Activated CD8-positive, alpha-beta memory T cell treated with anti-CD3 and anti-CD28 coated beads, Interleukin-2, amount 50 U/mL, for 4 hours (primary cell): ENCODE measurements around the gene BMP15.

ENCODE experiments used
- DNase-seq: peaks from one replicate; pipeline ENCODE4 v3.0.0-alpha.2; 2020

The BMP15 gene

DNA sequence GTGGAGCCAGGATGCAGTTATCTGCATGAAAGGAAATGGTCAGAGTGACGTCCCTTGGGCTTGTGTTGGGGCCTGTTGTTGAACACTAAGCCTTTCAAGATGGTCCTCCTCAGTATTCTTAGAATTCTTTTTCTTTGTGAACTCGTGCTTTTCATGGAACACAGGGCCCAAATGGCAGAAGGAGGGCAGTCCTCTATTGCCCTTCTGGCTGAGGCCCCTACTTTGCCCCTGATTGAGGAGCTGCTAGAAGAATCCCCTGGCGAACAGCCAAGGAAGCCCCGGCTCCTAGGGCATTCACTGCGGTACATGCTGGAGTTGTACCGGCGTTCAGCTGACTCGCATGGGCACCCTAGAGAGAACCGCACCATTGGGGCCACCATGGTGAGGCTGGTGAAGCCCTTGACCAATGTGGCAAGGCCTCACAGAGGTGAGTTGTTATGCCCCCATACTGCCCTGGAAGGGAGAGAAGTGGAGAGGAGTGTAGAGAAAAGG, at the start of gene BMP15:
Gene BMP15, plus strand, starts transcription at position 51 of the 492 bp plus-strand sequence. Its CDS starts 49 bp downstream, at position 100.
- no peak for DNase-seq

DNA sequence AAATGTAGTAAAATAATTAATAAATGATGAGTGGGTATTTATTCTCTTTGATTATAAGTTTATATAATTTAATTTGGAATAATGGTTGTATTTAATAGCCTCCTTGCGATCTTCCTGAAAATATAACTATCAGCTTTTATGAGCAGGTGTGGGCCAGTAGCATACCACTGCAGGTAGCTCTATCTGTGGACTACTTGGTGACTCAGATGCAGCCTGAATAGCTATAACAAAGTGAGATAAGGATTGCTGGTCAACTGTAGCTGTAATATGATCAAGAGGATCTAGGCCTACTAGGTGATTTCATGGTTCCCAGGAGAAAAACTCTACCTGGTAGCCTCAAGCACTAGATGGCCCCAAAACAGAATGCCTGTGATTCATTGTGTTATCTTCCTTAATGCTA, 47.1 kb upstream of the BMP15 start:
- no peak for DNase-seq

DNA sequence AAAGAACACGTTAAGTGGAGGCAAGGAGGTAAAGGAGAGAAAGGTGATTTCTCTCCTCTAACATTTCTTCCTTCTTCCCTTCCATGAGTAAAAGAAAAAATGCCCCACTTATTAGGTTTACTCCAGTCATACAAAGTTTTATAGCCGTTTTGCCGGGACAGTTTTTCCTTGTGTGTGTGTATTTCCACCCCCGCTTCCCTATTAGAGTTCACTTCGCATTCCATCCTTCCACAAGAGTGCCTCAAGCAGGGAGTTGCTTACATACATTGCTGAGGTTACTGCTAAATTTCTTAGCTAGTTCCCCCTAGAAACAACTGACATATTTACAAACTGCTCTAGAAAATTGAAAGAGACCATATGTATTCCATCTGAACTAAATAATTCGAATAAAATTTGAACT, 45.2 kb upstream of the BMP15 start:
- no peak for DNase-seq

DNA sequence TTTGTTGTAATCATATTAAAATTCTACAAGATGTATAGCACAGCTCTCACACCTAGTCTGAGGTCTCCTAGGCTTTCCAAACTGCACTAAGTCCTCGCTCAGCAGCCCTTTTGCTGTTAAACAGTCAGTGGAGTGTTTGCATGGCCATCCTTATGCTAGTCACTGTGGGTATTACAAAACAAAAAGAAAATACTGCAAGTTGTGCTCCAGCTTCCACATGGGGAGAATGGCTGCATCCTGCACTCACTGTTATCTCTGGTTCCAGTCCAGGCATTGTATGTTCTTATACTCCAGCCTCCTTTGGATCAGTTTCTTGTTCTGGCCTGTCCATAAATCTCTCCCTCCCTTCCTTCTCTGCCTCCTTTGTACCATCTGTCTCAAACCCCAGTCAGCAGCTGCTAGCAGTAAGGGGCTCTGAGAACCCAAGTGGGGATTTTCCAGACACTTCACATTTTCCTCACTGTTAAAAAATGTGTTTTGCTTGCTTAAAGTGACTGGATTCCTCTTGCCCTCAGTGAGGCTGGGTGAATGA, 38.5 kb upstream of the BMP15 start:
- DNase-seq = no peak

DNA sequence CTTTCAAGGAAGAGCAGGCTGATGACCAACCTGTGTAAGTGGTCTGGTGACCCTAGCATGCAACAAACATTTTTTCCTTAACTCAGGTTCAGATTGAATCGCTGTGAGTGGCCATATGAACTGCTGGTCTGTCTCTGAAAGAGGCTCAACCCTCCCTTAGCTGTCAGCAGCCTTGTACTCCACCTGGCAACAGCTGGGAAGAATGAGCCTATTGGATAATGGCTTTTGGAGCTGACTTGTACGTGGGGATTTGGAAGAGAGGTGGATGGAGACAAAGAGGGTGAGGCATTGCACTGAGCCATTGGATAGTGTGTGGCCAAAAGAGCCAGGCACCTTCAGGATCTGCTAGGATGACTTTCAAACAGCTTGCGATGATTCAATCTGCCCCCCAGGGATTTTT, 35.7 kb upstream of the BMP15 start:
- no peak for DNase-seq

DNA sequence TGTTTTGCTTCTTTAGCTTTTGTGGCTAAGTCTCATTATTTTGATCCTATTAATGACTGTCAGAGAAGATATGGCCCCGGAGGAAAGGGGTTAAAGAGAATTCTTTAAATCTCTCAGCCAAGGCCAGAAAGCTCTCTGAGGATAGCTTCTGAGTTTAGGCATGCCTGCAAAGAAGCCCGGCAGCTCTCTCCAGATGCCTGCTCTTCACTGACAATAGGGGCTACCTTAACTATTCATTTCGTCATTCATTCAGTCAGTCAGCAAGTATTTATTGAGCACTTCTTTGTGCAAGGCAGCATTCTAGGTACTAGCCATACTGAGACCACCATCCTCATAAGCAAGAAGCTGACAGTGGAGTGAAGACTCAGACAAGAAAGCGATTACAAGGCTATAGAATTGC, 34.0 kb upstream of the BMP15 start:
- DNase-seq = no peak

DNA sequence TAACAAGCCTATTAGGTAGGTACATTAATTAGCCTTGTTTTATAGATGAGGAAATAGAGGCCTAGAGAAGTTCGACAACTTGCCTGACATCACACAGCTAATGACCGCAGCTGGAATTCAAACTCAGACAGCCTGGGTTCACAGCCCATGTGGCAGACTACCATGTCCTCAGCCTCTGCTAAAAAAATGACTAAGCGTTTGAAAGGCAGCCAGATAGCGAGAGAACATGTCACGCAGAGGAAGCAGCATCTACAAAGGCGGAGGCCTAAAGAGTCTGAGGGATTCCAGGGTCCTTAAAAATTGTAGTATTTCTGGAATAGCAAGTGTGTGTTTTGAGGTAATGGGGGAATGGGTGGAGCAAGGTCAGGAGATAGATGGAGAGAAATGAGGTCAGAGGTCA, 33.2 kb upstream of the BMP15 start:
- DNase-seq = no peak

DNA sequence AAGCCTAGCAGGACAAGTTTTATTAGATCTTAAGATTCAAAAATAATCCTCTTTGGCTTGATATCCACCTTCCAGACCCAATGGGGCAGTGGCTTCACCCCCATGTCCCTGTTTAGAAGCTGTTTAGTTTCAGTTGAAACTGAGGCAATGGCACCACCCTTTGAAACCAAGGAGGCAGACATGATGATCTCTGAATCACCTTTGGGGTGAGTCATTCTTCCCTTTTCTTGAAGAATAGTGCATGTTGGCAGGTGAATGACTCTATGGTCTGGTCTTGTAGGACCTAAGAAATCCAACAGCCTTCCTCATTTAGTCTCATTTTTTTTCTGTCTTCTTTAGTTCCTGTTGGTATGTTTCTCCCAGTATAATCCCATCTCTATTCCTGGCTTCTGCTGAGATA, 29.5 kb upstream of the BMP15 start:
- no peak for DNase-seq

DNA sequence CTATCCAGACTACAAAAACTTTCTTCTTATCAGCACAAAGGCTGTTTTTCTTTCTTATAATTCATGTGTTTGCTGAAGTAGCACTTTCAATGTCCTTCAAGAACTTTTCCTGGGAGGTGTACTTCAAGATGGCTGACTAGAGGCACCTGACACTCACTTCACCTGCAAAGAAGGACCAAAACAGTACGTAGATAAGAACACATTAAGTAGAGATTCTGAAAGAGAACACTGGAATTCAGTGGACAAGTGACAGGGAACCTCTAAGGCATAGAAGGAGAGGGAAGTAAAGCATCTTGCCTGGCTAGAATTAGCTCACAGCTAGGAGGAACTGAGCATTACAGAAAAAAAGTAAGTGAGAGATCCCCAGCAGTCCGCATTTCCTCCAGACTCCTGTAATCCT, 21.7 kb upstream of the BMP15 start:
- DNase-seq = no peak

DNA sequence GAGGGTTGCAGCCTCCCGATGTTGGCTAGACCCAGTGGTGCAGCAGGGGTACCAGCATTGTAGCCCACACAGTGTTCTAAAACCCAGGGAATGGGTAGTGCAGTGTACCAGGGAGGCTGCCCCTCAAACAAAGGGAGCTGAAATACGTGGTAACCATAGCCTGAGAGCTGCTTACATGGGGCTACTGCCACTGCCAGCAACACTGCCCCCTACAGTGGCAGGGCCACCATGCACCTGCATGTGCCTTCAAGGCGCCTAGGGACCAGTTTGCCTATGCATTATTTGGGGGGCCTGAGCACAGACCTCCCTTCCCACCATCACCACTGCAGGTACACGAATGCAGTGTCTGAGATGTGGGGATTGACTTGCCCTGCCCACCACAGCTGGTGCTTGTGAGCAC, 21.0 kb upstream of the BMP15 start:
- no peak for DNase-seq

DNA sequence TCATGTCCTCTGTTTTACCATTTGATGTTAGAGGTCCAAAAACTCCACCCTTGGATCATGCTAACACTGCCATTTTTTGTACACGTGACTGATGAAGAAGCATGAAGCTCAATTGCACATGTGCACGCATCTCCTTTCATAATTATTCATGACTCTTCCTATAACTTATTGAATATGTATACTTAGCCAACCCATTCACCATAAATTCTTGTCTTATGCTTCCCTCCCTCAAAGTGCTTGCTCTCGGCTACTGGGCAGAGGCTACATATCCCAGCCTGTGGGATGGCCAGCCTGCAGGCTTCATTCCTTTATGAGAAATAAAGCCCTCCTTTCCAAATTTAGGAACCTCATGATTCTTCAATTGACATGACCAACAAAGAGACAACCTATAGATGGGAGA, 17.5 kb upstream of the BMP15 start:
- DNase-seq = no peak

DNA sequence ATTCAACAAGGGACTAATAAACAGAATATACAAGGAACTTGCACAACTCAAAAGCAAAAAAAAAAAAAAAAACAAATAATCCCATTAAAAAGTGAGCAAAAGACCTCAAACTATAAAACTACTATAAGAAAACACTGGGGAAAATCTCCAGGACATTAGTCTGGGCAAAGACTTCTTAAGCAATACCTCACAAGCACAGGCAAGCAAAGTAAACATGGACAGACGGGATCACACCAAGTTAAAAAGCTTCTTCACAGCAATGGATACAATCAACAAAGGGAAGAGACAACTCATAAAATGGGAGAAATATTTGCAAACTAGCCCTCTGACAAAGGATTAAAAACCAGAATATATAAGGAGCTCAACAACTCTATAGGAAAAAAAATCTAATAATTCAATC, 17.1 kb upstream of the BMP15 start:
- DNase-seq = no peak

DNA sequence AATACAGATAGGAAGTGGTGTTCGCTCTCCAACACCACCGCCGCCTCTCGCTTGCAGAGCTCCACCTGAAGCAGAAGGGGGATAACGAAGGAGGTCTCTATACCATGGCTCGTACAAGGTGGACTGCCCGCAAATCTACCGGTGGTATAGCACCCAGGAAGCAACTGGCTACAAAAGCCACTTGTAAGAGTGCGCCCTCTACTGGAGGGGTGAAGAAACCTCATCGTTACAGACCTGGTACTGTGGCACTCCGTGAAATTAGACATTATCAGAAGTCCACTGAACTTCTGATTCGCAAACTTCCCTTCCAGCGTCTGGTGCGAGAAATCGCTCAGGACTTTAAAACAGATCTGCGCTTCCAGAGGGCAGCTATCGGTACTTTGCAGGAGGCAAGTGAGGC, 5.2 kb upstream of the BMP15 start:
- DNase-seq = no peak

DNA sequence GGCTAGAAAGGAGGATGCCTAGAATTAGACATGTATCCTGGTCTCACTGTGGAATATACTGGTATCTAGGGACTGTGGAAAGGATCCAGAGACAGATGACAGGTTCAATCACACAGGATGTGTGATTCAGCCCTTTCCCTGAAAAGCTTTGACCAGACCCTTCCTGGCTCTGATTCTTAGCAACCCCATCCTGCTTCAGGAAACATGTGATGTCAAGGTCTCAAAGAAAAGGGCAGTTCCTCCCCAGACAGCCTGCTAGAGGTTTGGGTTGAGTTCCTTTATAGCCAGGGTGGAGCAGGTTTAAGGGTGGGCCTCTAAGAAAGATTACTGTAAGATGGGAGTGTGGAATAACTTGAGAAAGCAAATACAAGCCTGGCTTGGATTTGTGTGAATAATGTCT, 3.0 kb downstream of the BMP15 start:
- no peak for DNase-seq

DNA sequence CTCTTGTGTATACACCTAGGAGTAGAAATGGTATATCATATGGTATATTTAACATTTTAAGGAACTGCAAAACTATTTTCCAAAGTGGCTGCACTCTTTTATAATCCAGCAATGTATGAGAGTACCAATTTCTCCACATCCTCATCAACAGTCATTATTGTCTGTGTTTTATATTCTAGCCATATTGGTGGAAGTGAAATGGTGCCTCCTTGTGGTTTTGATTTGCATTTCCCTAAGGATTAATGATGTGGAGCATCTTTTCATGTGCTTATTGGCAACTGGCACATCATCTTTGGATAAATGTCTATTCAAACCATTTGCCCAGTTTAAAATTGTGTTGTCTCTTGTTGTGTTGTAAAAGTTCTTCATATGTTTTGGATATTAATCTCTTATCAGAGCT, 9.6 kb downstream of the BMP15 start:
- DNase-seq = no peak

DNA sequence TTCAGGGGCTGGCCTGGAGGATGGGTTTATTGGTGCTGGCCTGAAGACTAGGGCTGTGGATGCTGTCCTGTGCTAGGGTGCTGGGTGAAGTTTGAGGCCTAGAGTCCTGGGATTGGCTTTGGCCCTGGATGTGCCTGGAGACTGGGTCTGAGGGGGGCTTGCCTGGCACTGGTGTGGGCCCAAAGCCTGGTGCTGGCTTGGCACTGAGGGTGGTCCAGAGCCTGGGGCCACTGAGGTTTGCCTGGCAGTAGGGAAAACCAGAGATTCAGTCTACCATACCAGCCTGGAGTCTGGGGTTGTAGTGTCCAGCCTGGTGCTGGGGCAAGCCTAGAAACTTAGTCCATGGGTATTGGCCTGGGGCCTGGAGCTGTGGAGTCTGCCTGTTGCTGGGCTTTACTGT, 16.6 kb downstream of the BMP15 start:
- no peak for DNase-seq

DNA sequence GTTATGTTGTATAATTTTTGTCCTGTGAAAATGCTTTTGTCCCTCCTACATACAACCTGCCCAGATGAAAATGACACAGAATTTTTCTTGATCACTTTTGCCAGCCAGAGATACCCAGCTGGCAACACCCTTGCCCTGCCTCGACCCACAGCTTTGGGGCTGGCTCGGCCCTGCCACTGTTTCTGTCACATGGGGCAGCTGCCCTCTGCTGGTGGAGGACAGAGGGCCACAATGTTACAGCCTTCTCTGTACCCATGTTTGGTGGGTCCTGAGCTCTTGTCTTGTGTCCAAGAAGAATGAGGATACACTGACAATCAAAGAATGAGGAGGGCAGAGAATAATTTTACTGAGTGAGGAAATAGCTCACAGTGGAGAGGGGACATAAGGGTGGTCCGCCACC, 31.1 kb downstream of the BMP15 start:
- DNase-seq = no peak

DNA sequence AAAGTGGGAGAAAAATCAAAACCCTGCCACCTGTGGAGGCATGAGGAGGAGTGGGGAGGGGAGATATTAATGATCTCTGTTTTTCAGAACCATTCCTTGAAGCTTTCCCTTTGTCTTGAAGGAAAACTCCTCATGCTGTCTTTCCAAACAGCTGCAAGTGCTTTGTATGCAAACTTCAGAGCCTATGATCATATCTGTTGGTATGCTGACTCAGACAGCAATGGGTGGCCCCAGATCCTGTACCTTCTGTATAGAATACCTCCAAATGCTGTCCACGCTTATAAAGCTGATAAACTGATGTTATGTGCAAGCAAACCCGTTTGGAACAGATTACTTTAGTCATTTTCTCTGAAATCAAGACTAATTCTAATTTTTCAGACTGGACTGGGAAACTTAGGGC, 31.9 kb downstream of the BMP15 start:
- DNase-seq = no peak

DNA sequence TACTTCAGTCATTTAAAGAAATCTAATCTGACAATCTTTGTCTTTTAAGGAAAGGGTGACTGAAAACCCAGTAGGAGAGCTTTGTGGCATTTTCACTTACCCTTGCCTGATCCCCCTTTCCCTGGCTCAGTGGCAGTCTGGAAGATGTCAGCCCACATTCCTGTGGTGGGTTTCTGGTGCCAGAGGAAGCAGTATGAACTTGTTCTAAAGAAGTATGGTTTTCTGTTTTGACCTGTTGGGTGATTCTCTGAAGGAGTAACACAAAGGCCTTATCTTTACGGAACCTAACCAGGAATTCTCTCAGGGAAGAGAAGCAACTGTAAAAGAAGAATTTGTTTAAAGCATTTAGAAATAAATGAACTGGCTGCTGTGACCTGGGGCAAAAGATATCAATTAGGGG, 41.9 kb downstream of the BMP15 start:
- no peak for DNase-seq

DNA sequence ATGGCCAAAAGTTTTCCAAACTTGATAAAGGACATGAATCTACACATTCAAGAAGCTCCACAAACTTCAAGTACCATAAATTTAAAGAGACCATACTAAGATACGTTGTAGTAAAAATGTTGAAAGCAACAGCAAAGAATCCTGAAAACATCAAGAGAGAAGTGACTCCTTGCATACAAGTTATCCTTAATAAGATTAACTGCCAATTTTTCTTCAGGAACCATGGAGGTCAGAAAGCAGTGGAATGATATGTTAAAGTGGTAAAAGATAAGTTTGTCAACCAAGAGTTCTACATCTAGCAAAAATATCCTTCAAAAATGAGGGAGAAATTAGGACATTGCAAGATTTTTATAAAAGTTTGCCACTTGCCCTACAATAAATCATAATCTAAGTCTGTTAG, 43.3 kb downstream of the BMP15 start:
- DNase-seq = no peak

DNA sequence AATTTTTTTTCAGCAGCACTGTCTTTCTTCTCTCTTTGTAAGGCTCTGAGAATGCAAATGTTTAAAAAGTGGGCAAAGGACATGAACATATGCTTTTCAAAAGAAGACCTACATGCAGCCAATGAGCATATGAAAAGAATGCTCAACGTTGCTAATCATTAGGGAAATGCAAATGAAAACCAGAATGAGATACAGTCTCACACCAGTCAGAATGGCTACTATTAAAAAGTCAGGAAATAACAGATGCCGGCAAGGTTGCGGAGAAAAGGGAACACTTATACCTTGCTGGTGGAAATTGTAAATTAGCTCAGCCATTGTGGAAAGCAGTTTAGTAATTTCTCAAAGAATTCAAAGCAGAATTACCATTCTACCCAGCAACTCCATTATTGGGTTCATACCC, 51.6 kb downstream of the BMP15 start:
- DNase-seq = no peak

DNA sequence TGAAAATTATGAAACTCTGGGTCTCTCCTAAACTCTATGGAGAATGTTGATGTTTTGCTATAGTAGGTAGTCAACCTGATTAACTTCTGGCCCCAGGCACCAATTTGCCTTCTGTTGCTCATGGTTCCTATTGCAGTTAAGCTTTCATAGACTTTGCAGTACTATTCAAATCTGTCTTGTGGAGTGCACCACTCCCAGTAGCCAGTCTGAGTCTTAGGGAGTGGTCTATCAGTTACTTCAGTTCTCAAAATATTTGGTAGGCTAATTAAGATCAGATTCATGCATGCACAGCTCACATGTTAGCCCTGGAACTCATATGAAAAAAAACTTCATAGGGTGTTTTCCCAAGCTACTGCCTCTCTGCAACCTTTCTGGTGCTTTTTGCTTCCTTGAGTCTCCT, 53.3 kb downstream of the BMP15 start:
- no peak for DNase-seq
